Measurements from ENCODE around the gene AMY1A. TPM values are rescaled to one million over a fixed set of nuclear protein-coding genes. Genes with fewer than 3 reads are reported as not detected.
"Not testable (repeated sequence)": the region's sequence is repeated elsewhere in the genome, so short reads cannot be mapped to it uniquely, and the experiment has no call there.

AMY1A gene
- total and polyA plus RNA-seq, 2 donors = 0.05 to 1.9 TPM

- not testable (repeated sequence) for H3K27me3 ChIP-seq (ENCODE audit: control insufficient read depth in 2 of 2, insufficient read depth in 1 of 2, low read length in 1 of 2); H3K36me3 ChIP-seq (ENCODE audit: control insufficient read depth in 2 of 2, insufficient read depth in 2 of 2, low read length in 1 of 2); DNase-seq (ENCODE audit: low read depth in 6 of 9, low spot score in 9 of 9); H3K4me1 ChIP-seq (ENCODE audit: control insufficient read depth in 2 of 2, insufficient read depth in 2 of 2, low read length in 2 of 2); H3K9me3 ChIP-seq (ENCODE audit: control insufficient read depth in 2 of 2, insufficient read depth in 1 of 2, low read length in 1 of 2); H3K27ac ChIP-seq (ENCODE audit: low read depth in 1 of 2, low read length in 1 of 2); H3K4me3 ChIP-seq (ENCODE audit: low read length in 2 of 2)
- WGBS = no CpG with 5 or more reads among the region's 3 CpGs
These were observed 20.8 kb downstream of the AMY1A start for GRCh38 chr1:103676335-103676734.

- not testable (repeated sequence) for H3K27me3 ChIP-seq (ENCODE audit: control insufficient read depth in 2 of 2, insufficient read depth in 1 of 2, low read length in 1 of 2); H3K9me3 ChIP-seq (ENCODE audit: control insufficient read depth in 2 of 2, insufficient read depth in 1 of 2, low read length in 1 of 2); H3K4me3 ChIP-seq (ENCODE audit: low read length in 2 of 2); H3K36me3 ChIP-seq (ENCODE audit: control insufficient read depth in 2 of 2, insufficient read depth in 2 of 2, low read length in 1 of 2); H3K4me1 ChIP-seq (ENCODE audit: control insufficient read depth in 2 of 2, insufficient read depth in 2 of 2, low read length in 2 of 2); DNase-seq (ENCODE audit: low read depth in 6 of 9, low spot score in 9 of 9); H3K27ac ChIP-seq (ENCODE audit: low read depth in 1 of 2, low read length in 1 of 2)
- WGBS = no CpG with 5 or more reads among the region's 5 CpGs
These were observed 40.5 kb downstream of the AMY1A start, which contains the start of gene AMY1B for GRCh38 chr1:103696110-103696509. Gene AMY1B, minus strand, starts transcription at chr1:103696210. Its CDS starts 571 bp downstream, at chr1:103695639.

- H3K27me3 ChIP-seq (ENCODE audit: control insufficient read depth in 2 of 2, insufficient read depth in 1 of 2, low read length in 1 of 2); DNase-seq (ENCODE audit: low read depth in 6 of 9, low spot score in 9 of 9); H3K9me3 ChIP-seq (ENCODE audit: control insufficient read depth in 2 of 2, insufficient read depth in 1 of 2, low read length in 1 of 2); H3K27ac ChIP-seq (ENCODE audit: low read depth in 1 of 2, low read length in 1 of 2); H3K36me3 ChIP-seq (ENCODE audit: control insufficient read depth in 2 of 2, insufficient read depth in 2 of 2, low read length in 1 of 2); H3K4me3 ChIP-seq (ENCODE audit: low read length in 2 of 2); H3K4me1 ChIP-seq (ENCODE audit: control insufficient read depth in 2 of 2, insufficient read depth in 2 of 2, low read length in 2 of 2): not testable (repeated sequence)
- no CpG with 5 or more reads among the region's 6 CpGs for WGBS
These were observed 41.9 kb downstream of the AMY1A start for GRCh38 chr1:103697430-103697829.

DNA sequence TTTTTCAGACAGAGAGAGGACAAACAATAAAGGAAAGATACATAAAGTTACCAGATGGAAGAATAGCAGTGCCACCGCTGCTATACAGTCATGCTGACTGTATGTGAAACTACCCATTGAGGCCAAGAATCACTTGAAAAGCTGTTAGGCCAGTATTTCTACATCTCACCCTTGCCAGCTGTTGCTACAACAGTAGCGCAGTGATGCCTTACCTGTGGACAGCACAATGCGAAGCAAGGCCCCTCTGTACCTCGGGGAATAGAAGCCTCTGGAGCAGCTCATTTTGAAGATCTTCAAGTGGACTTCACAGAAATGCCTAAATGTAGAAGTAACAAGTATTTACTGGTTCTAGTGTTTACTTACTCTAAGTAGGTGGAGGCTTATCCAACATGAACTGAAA is 45.1 kb downstream of the AMY1A start:
- not testable (repeated sequence) for H3K27ac ChIP-seq (ENCODE audit: low read depth in 1 of 2, low read length in 1 of 2); H3K36me3 ChIP-seq (ENCODE audit: control insufficient read depth in 2 of 2, insufficient read depth in 2 of 2, low read length in 1 of 2); DNase-seq (ENCODE audit: low read depth in 6 of 9, low spot score in 9 of 9); H3K4me3 ChIP-seq (ENCODE audit: low read length in 2 of 2); H3K9me3 ChIP-seq (ENCODE audit: control insufficient read depth in 2 of 2, insufficient read depth in 1 of 2, low read length in 1 of 2); H3K27me3 ChIP-seq (ENCODE audit: control insufficient read depth in 2 of 2, insufficient read depth in 1 of 2, low read length in 1 of 2); H3K4me1 ChIP-seq (ENCODE audit: control insufficient read depth in 2 of 2, insufficient read depth in 2 of 2, low read length in 2 of 2)
- no CpG with 5 or more reads among the region's 4 CpGs for WGBS

GRCh38 chr1:103701256-103701655 is 45.7 kb downstream of the AMY1A start:
- H3K4me3 ChIP-seq (ENCODE audit: low read length in 2 of 2); H3K27me3 ChIP-seq (ENCODE audit: control insufficient read depth in 2 of 2, insufficient read depth in 1 of 2, low read length in 1 of 2); H3K36me3 ChIP-seq (ENCODE audit: control insufficient read depth in 2 of 2, insufficient read depth in 2 of 2, low read length in 1 of 2); H3K9me3 ChIP-seq (ENCODE audit: control insufficient read depth in 2 of 2, insufficient read depth in 1 of 2, low read length in 1 of 2); H3K4me1 ChIP-seq (ENCODE audit: control insufficient read depth in 2 of 2, insufficient read depth in 2 of 2, low read length in 2 of 2); H3K27ac ChIP-seq (ENCODE audit: low read depth in 1 of 2, low read length in 1 of 2); DNase-seq (ENCODE audit: low read depth in 6 of 9, low spot score in 9 of 9): not testable (repeated sequence)
- WGBS = no CpG with 5 or more reads among the region's 4 CpGs

DNA sequence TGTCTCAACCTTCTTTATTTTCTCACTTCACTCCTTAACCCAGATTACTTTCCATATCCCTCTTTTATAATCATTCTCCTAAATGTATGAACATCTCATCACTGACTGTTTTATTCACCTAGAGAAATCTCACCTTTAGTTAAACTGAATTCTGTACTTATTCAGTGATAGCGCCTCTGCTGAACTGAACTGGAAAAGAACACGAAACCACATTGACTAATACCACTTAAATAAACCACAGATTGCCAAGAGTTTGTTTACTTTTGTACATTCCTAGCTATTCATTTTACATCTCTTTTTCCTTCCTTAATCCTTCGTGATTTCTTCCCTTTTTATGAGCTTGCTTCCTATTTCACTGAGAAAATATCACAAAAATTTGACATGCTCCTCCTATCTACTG is 52.1 kb downstream of the AMY1A start:
- not testable (repeated sequence) for H3K4me1 ChIP-seq (ENCODE audit: control insufficient read depth in 2 of 2, insufficient read depth in 2 of 2, low read length in 2 of 2); DNase-seq (ENCODE audit: low read depth in 6 of 9, low spot score in 9 of 9)
- WGBS = no CpG with 5 or more reads among the region's 3 CpGs

DNA sequence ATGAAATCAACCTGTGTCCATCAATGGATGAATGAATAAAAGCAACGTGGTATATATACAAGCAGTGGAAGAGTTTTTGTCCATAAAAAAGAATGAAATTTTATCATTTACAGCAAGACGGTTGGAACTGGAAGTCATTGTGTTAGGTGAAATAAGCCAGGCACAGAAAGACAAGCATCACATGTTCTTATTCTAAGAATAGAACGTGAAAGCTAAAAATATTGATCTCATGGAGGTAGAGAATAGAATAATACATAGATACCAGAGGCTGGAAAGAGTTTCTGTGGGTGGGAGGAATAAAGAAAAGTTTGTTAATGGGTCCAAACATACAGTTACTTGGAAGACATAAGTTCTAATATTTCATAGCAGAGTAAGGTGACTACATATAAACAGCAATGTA is 54.8 kb downstream of the AMY1A start:
- no CpG with 5 or more reads among the region's 3 CpGs for WGBS
- DNase-seq (ENCODE audit: low read depth in 6 of 9, low spot score in 9 of 9) = not testable (repeated sequence)

More for the DNA sequence above, 52.1 kb downstream of the AMY1A start:
- not testable (repeated sequence) for H3K4me3 ChIP-seq (ENCODE audit: low read length in 2 of 2); H3K36me3 ChIP-seq (ENCODE audit: control insufficient read depth in 2 of 2, insufficient read depth in 2 of 2, low read length in 1 of 2); H3K27ac ChIP-seq (ENCODE audit: low read depth in 1 of 2, low read length in 1 of 2); H3K9me3 ChIP-seq (ENCODE audit: control insufficient read depth in 2 of 2, insufficient read depth in 1 of 2, low read length in 1 of 2); H3K27me3 ChIP-seq (ENCODE audit: control insufficient read depth in 2 of 2, insufficient read depth in 1 of 2, low read length in 1 of 2)

More for the DNA sequence above, 54.8 kb downstream of the AMY1A start:
- H3K4me1 ChIP-seq (ENCODE audit: control insufficient read depth in 2 of 2, insufficient read depth in 2 of 2, low read length in 2 of 2); H3K36me3 ChIP-seq (ENCODE audit: control insufficient read depth in 2 of 2, insufficient read depth in 2 of 2, low read length in 1 of 2); H3K9me3 ChIP-seq (ENCODE audit: control insufficient read depth in 2 of 2, insufficient read depth in 1 of 2, low read length in 1 of 2); H3K27me3 ChIP-seq (ENCODE audit: control insufficient read depth in 2 of 2, insufficient read depth in 1 of 2, low read length in 1 of 2); H3K27ac ChIP-seq (ENCODE audit: low read depth in 1 of 2, low read length in 1 of 2); H3K4me3 ChIP-seq (ENCODE audit: low read length in 2 of 2): not testable (repeated sequence)

Other genes with a start within 250 kb of the AMY1A start
- gene RNPC3, start 130.1 kb upstream of the AMY1A start, total RNA-seq = 11.2 TPM
- gene RNPC3, start 130.1 kb upstream of the AMY1A start, polyA plus RNA-seq = 17.2 TPM
- 12.5 TPM for gene AMY2B, start 84.2 kb upstream of the AMY1A start, total RNA-seq
- 83.9 TPM for gene AMY2B, start 84.2 kb upstream of the AMY1A start, polyA plus RNA-seq
- gene AMY2A, start 38.3 kb upstream of the AMY1A start, total RNA-seq = not detected
- 0.34 TPM for gene AMY2A, start 38.3 kb upstream of the AMY1A start, polyA plus RNA-seq
- 0.14 TPM for gene AMY1B, start 40.5 kb downstream of the AMY1A start, total RNA-seq
- 1.2 TPM for gene AMY1B, start 40.5 kb downstream of the AMY1A start, polyA plus RNA-seq
- 2.5 TPM for gene AMY1C, start 94.1 kb downstream of the AMY1A start, total RNA-seq
- gene AMY1C, start 94.1 kb downstream of the AMY1A start, polyA plus RNA-seq = 15.1 TPM

All from thymus (tissue), 11 donors.